Panc1 (cell line): Measurements from ENCODE around the gene SEL1L3.

Experiments
- POLR2AphosphoS5 ChIP-seq: IDR thresholded peaks from 2 replicates; pipeline ENCODE4 v1.6.1; 2012; ENCODE audit warnings: mild to moderate bottlenecking, low read depth, low read length, moderate library complexity
- TF ChIP-seq, protein P1 (sequence below), 2 experiments: IDR thresholded peaks; 2 replicates each; pipeline ENCODE4 v1.6.1; 2011 to 2012; ENCODE audit warnings: low read depth in 2 of 2, control low read depth in 1 of 2, low read length in 1 of 2, mild to moderate bottlenecking in 1 of 2, moderate library complexity in 1 of 2; ENCODE audit not compliant: insufficient read depth in 1 of 2

DNA sequence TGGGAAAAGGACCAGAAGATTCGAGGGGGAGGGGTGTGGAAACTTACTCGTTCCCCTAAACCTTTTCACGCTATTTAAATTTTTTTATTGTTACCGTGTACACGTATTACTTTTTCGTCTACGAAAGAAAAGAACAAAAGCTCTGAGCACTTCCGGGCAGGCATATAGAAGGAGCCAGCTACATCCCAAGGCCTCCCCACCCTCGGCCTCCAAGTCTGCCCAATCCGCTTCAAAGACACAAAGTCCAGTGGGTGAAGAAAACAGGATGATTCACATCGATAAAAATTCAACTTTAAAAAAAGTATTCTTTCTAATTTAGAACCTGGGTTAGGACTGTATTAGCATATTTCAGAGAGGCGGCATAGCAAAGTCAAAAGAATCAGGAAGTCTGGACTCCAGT is 23.1 kb downstream of the SEL1L3 start:
- TF ChIP-seq, protein P1, sequence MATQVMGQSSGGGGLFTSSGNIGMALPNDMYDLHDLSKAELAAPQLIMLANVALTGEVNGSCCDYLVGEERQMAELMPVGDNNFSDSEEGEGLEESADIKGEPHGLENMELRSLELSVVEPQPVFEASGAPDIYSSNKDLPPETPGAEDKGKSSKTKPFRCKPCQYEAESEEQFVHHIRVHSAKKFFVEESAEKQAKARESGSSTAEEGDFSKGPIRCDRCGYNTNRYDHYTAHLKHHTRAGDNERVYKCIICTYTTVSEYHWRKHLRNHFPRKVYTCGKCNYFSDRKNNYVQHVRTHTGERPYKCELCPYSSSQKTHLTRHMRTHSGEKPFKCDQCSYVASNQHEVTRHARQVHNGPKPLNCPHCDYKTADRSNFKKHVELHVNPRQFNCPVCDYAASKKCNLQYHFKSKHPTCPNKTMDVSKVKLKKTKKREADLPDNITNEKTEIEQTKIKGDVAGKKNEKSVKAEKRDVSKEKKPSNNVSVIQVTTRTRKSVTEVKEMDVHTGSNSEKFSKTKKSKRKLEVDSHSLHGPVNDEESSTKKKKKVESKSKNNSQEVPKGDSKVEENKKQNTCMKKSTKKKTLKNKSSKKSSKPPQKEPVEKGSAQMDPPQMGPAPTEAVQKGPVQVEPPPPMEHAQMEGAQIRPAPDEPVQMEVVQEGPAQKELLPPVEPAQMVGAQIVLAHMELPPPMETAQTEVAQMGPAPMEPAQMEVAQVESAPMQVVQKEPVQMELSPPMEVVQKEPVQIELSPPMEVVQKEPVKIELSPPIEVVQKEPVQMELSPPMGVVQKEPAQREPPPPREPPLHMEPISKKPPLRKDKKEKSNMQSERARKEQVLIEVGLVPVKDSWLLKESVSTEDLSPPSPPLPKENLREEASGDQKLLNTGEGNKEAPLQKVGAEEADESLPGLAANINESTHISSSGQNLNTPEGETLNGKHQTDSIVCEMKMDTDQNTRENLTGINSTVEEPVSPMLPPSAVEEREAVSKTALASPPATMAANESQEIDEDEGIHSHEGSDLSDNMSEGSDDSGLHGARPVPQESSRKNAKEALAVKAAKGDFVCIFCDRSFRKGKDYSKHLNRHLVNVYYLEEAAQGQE (IDR thresholded peaks at IDR 0.05; ENCODE audit: insufficient read depth in 1 of 2, low read depth in 2 of 2, low read length in 1 of 2): no peak
- TF ChIP-seq POLR2AphosphoS5: no peak
